NB4 (cell line): Measurements from ENCODE around the gene TMEM18.

Source experiments
- DNase-seq: peaks from one replicate; pipeline ENCODE4 v3.0.0; 2010; ENCODE audit warnings: low read depth
- H3K4me3 ChIP-seq: one replicate; pipeline ENCODE4 v1.5.1; 2011; ENCODE audit warnings: mild to moderate bottlenecking, low read depth, low read length, moderate library complexity
- CTCF ChIP-seq: IDR thresholded peaks from one replicate; pipeline ENCODE4 v1.5.1; 2012; ENCODE audit warnings: low read depth, low read length
- MAX ChIP-seq: IDR thresholded peaks from 2 replicates; pipeline ENCODE4 v1.6.1; 2011; ENCODE audit warnings: low read depth, low read length
- MYC ChIP-seq: IDR thresholded peaks from 2 replicates; pipeline ENCODE4 v1.6.1; 2011; ENCODE audit warnings: low read depth, low read length
- POLR2A ChIP-seq: IDR thresholded peaks from 2 replicates; pipeline ENCODE4 v1.6.1; 2011; ENCODE audit warnings: mild to moderate bottlenecking; ENCODE audit not compliant: insufficient read length; ENCODE audit errors: extremely low read depth

The TMEM18 gene

GRCh38 chr2:670637-671036 lies 6.6 kb downstream of the TMEM18 start:
- H3K4me3 ChIP-seq = no peak overlapping the region
- DNase-seq = no peak
- no peak for TF ChIP-seq MAX
- no peak for TF ChIP-seq CTCF
- no peak for TF ChIP-seq POLR2A
- no peak for TF ChIP-seq MYC

GRCh38 chr2:669323-669722 lies 7.9 kb downstream of the TMEM18 start:
- no peak overlapping the region for H3K4me3 ChIP-seq
- DNase-seq = no peak
- TF ChIP-seq POLR2A (no peak), CTCF (no peak), MAX (no peak), MYC (no peak)

- no peak for DNase-seq
- H3K4me3 ChIP-seq = no peak overlapping the region
- TF ChIP-seq POLR2A (no peak), MYC (no peak), CTCF (no peak), MAX (no peak)
Measured at GRCh38 chr2:668000-668398, 9.2 kb downstream of the TMEM18 start.

GRCh38 chr2:667332-667999 lies 9.7 kb downstream of the TMEM18 start:
- DNase-seq = peak; percentile 67
- TF ChIP-seq CTCF = peak; percentile 61
- no peak for TF ChIP-seq MYC
- no peak for TF ChIP-seq POLR2A
- no peak for TF ChIP-seq MAX
- no peak overlapping the region for H3K4me3 ChIP-seq

- TF ChIP-seq MYC (no peak), POLR2A (no peak), CTCF (no peak), MAX (no peak)
- H3K4me3 ChIP-seq = no peak overlapping the region
- DNase-seq = no peak
Measured at GRCh38 chr2:666441-666840, 10.8 kb downstream of the TMEM18 start.
